ENCODE data around the gene PSMD11.

DNA sequence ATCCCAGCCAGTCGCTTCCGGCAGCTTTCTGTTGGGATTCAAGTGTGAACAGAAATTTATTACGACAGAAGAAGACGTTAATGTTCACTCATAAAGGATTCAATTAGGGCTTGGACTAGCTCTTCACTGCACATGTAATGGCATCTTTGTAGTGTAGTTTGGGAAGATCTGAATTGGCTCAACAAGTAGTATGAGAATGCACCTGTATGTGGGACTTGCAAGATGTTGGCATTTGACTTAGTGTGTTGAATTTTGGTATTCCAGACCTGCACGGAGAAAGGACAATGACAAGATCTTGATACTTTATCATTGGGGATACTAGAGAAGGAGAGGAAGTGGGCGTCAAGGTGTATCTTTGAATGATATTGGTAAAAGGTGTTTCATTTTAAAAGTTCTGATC is 1.2 kb downstream of the PSMD11 start:
- TF ChIP-seq, protein P1, sequence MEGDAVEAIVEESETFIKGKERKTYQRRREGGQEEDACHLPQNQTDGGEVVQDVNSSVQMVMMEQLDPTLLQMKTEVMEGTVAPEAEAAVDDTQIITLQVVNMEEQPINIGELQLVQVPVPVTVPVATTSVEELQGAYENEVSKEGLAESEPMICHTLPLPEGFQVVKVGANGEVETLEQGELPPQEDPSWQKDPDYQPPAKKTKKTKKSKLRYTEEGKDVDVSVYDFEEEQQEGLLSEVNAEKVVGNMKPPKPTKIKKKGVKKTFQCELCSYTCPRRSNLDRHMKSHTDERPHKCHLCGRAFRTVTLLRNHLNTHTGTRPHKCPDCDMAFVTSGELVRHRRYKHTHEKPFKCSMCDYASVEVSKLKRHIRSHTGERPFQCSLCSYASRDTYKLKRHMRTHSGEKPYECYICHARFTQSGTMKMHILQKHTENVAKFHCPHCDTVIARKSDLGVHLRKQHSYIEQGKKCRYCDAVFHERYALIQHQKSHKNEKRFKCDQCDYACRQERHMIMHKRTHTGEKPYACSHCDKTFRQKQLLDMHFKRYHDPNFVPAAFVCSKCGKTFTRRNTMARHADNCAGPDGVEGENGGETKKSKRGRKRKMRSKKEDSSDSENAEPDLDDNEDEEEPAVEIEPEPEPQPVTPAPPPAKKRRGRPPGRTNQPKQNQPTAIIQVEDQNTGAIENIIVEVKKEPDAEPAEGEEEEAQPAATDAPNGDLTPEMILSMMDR (IDR thresholded peaks at IDR 0.05) = no peak
- TF ChIP-seq POLR2A (IDR thresholded peaks at IDR 0.05) = no peak

Data from adrenal gland (tissue), 5 donors.